Heart left ventricle (tissue), 16 donors: ENCODE results near the gene CACNA2D3. TPM values are rescaled to one million over a fixed set of nuclear protein-coding genes. Genes with fewer than 3 reads are reported as not detected.

ENCODE experiments used
- ATAC-seq, 4 donors: fragments of 200-7000 bp; cut with Tn5 transposase; one replicate each; pipeline ENCODE4 v1.9.1; 2020 to 2022; ENCODE audit warnings: moderate library complexity in 4 of 4, mild to moderate bottlenecking in 3 of 4, moderate number of reproducible peaks in 1 of 4
- DNase-seq, 5 donors: peaks; one replicate each; pipeline ENCODE4 v3.0.0-alpha.2; 2020
- H3K27ac ChIP-seq, 12 donors: fragments of 200-600 bp; sonication (generic) in 4 of 12; one replicate each; pipeline versions ENCODE4 v1.5.0 to v1.8.0; 2016 to 2022; ENCODE audit warnings: mild to moderate bottlenecking in 2 of 12
- H3K27me3 ChIP-seq, 9 donors: fragments of 200-600 bp; sonication (generic) in 2 of 9; one replicate each; pipeline versions ENCODE4 v1.5.1 to v1.8.0; 2016 to 2022; ENCODE audit warnings: mild to moderate bottlenecking in 3 of 9
- H3K36me3 ChIP-seq, 9 donors: fragments of 200-600 bp; sonication (generic) in 2 of 9; one replicate each; pipeline versions ENCODE4 v1.5.0 to v1.8.0; 2018 to 2022; ENCODE audit warnings: mild to moderate bottlenecking in 2 of 9
- H3K4me1 ChIP-seq, 12 donors: fragments of 200-600 bp; sonication (generic) in 4 of 12; one replicate each; pipeline versions ENCODE4 v1.5.0 to v1.8.0; 2016 to 2022; ENCODE audit warnings: mild to moderate bottlenecking in 3 of 12
- H3K4me3 ChIP-seq, 12 donors: fragments of 200-600 bp; sonication (generic) in 4 of 12; one replicate each; pipeline versions ENCODE4 v1.5.0 to v1.8.0; 2017 to 2022; ENCODE audit warnings: mild to moderate bottlenecking in 9 of 12, moderate library complexity in 4 of 12
- H3K9me3 ChIP-seq, 12 donors: fragments of 200-600 bp; sonication (generic) in 4 of 12; one replicate each; pipeline versions ENCODE4 v1.5.0 to v1.8.0; 2016 to 2022; ENCODE audit warnings: mild to moderate bottlenecking in 1 of 12
- CTCF ChIP-seq, 12 donors: fragments of 200-600 bp; sonication (generic) in 4 of 12; IDR thresholded peaks; one replicate each; pipeline versions ENCODE4 v1.5.0 to v1.8.0; 2018 to 2022; ENCODE audit warnings: antibody characterized with exemption in 12 of 12, mild to moderate bottlenecking in 5 of 12
- POLR2A ChIP-seq, 2 donors: fragments of 450-650 bp; IDR thresholded peaks; one replicate each; pipeline ENCODE4 v1.6.1; 2017; ENCODE audit warnings: antibody characterized with exemption in 2 of 2, mild to moderate bottlenecking in 2 of 2, moderate library complexity in 2 of 2
- WGBS, 4 donors: extraction: QIAGEN DNeasy Blood & Tissue Kit in 2 of 4; methylation state at CpG; one replicate each; pipeline versions ENCODE4 v1.1.5 to v1.1.7; 2013 to 2018; 5-methylcytosine and 5-hydroxymethylcytosine counted together
- intact Hi-C, 10 donors: fragments of 100-400 bp; cut with DNase I; formaldehyde crosslinking; loops; one replicate each; pipeline versions ENCODE4 v1.11.1 to v1.14.2; 2022
- polyA plus RNA-seq, 2 donors: library from polyadenylated mRNA; stranded (reverse); fragments of 200-250 nt; gene quantifications; one replicate each; pipeline ENCODE4 v1.2.3, GENCODE V29; 2013
- total RNA-seq, 9 donors: library from RNA; depleted of rRNA in 2 of 9; stranded (reverse); fragments of >200 nt in 2 of 9; fragmentation: NEBNext Ultra II Directional in 3 of 9; extraction: Animal tissue kit (Norgen Biotek cat#: 25700) in 3 of 9; gene quantifications; one replicate each; pipeline versions ENCODE4 v1.1.0 to v1.2.4, GENCODE V29; 2016 to 2023
- donor health status: ischemic (EF 13 %, LVEDD 7.1; RV severe dilation, severe dysfunction).
- donor health status: healthy with polysubstance abuse.
- donor health status: DM: no; HTN: yes; CAD: no.
- donor health status: DM: no; HTN: no; CAD: no.
- donor health status: ischemic (EF 25% LVEDD 6.9; RV normal size, moderate dysfunction).
- donor health status: ischemic (EF 25% LVEDD 5.7; RV mildly dilated, moderate dysfunction).
- donor health status: healthy.
- donor health status: DM: yes; HTN: yes; CAD: no.
- donor health status: ischemic (EF 35%, LVEDD 5.7; RV mildly dilated, moderate dysfunction).
- donor health status: nonischemic (EF 11% LVEDD 7.7; RV severe dilation, severe dysfunction).
- donor health status: DM: yes; HTN: yes; CAD: no.
- donor health status: PGD.
- donor health status: ischemic (EF 29% LVEDD 5.4; RV normal size, mild dysfunction).
- donor health status: nonischemic (EF 23%, LVEDD 6.1; RV moderate dilation, normal function).

Gene CACNA2D3
- total and polyA plus RNA-seq, 11 donors, result 0.17 to 25.1 (median 12.8) TPM

- ATAC-seq (no peak), DNase-seq (no peak)
- H3K9me3 ChIP-seq, result no peaks in the 10 kb centered on the region
- intact Hi-C loops, result loop anchor here in 1 of 10 donors (10.0 kb wide), 2 partner anchors 312 to 1392 kb away; no protein-coding TSS in a partner anchor
- H3K4me3 ChIP-seq, result no peak overlapping the region
- H3K27me3 ChIP-seq, result no peaks in the 10 kb centered on the region
- TF ChIP-seq CTCF (IDR thresholded peaks at IDR 0.05), result no peak
- no peak for TF ChIP-seq POLR2A (IDR thresholded peaks at IDR 0.05)
- no peak overlapping the region for H3K27ac ChIP-seq
- peaks cover 0 to 38% (median 3%) of the 10 kb centered on the region in 12 donors for H3K4me1 ChIP-seq
- H3K36me3 ChIP-seq, result no peaks in the 10 kb centered on the region
- WGBS, 4 donors, result 76 to 84% (median 80%) methylated on average over 5 of the region's 5 CpGs
These were observed 740.2 kb downstream of the CACNA2D3 start for GRCh38 chr3:54862526-54862925.

GRCh38 chr3:54863366-54863765 lies 741.0 kb downstream of the CACNA2D3 start:
- H3K9me3 ChIP-seq, result no peaks in the 10 kb centered on the region
- DNase-seq (no peak), ATAC-seq (peak in 2 of 4 donors; percentile 28 to 68)
- H3K27me3 ChIP-seq, result no peaks in the 10 kb centered on the region
- TF ChIP-seq POLR2A (IDR thresholded peaks at IDR 0.05) (no peak), CTCF (IDR thresholded peaks at IDR 0.05) (no peak)
- H3K27ac ChIP-seq, result no peak overlapping the region
- peaks cover 0 to 38% (median 3%) of the 10 kb centered on the region in 12 donors for H3K4me1 ChIP-seq
- H3K4me3 ChIP-seq, result no peak overlapping the region
- intact Hi-C loops, result loop anchor here in 1 of 10 donors (10.0 kb wide), 2 partner anchors 311 to 1391 kb away; no protein-coding TSS in a partner anchor
- WGBS, 4 donors, result 59 to 63% (median 61%) methylated on average over 8 of the region's 8 CpGs
- no peaks in the 10 kb centered on the region for H3K36me3 ChIP-seq

- H3K4me1 ChIP-seq, result peaks cover 0 to 34% (median 3%) of the 10 kb centered on the region in 12 donors
- H3K4me3 ChIP-seq, result no peak overlapping the region
- intact Hi-C loops, result loop anchor here in 1 of 10 donors (10.0 kb wide), 2 partner anchors 311 to 1391 kb away; no protein-coding TSS in a partner anchor
- TF ChIP-seq POLR2A (IDR thresholded peaks at IDR 0.05) (no peak), CTCF (IDR thresholded peaks at IDR 0.05) (no peak)
- H3K36me3 ChIP-seq, result no peaks in the 10 kb centered on the region
- H3K27me3 ChIP-seq, result no peaks in the 10 kb centered on the region
- no peaks in the 10 kb centered on the region for H3K9me3 ChIP-seq
- H3K27ac ChIP-seq, result no peak overlapping the region
- DNase-seq (no peak), ATAC-seq (no peak)
- WGBS, 4 donors, result 78 to 86% (median 84%) methylated on average over 4 of the region's 4 CpGs
These were observed 741.4 kb downstream of the CACNA2D3 start for GRCh38 chr3:54863786-54864185.

GRCh38 chr3:54865316-54865715 lies 743.0 kb downstream of the CACNA2D3 start:
- no peak overlapping the region for H3K27ac ChIP-seq
- TF ChIP-seq POLR2A (IDR thresholded peaks at IDR 0.05), result no peak
- no peak for TF ChIP-seq CTCF (IDR thresholded peaks at IDR 0.05)
- intact Hi-C loops, result loop anchor here in 2 of 10 donors (5.0 to 10.0 kb wide), 3 partner anchors 309 to 1389 kb away; no protein-coding TSS in a partner anchor
- WGBS, 4 donors, result 62 to 80% (median 76%) methylated on average over 4 of the region's 4 CpGs
- ATAC-seq, result no peak
- peaks cover 0 to 24% (median 1%) of the 10 kb centered on the region in 12 donors for H3K4me1 ChIP-seq
- H3K36me3 ChIP-seq, result no peaks in the 10 kb centered on the region
- DNase-seq, result no peak
- no peaks in the 10 kb centered on the region for H3K27me3 ChIP-seq
- no peak overlapping the region for H3K4me3 ChIP-seq
- H3K9me3 ChIP-seq, result no peaks in the 10 kb centered on the region
